ENCODE data around the gene PCYOX1L.

DNA sequence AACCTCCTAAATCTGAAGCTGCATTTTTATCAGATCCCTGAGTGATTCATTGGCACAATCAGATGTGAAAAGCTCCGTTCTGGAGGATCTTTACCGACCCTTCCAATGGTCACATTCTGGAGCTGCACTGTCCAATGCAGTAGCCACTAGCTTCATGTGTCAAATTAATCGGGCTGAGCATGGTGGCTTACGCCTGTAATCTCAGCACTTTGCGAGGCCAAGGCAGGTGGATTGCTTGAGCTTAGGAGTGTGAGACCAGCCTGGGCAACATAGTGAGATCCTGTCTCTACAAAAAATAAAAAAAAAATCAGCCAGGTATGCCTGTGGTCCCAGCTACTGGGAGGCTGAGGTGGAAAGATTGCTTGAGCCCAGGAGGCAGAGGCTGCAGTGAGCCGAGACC, 17.6 kb downstream of the PCYOX1L start:
- TF ChIP-seq PHF21A (IDR thresholded peaks at IDR 0.05; ENCODE audit: borderline replicate concordance, low read depth) (no peak), JUN (IDR thresholded peaks at IDR 0.05; ENCODE audit: borderline replicate concordance, low read depth, low read length) (no peak), JUN (CRISPR knock-in tag; IDR thresholded peaks at IDR 0.05; ENCODE audit: borderline replicate concordance) (no peak), ARID2 (IDR thresholded peaks at IDR 0.05) (no peak), ZBTB1 (CRISPR knock-in tag; IDR thresholded peaks at IDR 0.05; ENCODE audit: borderline replicate concordance, low read depth) (no peak), PCBP1 (IDR thresholded peaks at IDR 0.05; ENCODE audit: low read depth, low read length, poor library complexity, severe bottlenecking) (no peak)
- TF ChIP-seq, protein P1, sequence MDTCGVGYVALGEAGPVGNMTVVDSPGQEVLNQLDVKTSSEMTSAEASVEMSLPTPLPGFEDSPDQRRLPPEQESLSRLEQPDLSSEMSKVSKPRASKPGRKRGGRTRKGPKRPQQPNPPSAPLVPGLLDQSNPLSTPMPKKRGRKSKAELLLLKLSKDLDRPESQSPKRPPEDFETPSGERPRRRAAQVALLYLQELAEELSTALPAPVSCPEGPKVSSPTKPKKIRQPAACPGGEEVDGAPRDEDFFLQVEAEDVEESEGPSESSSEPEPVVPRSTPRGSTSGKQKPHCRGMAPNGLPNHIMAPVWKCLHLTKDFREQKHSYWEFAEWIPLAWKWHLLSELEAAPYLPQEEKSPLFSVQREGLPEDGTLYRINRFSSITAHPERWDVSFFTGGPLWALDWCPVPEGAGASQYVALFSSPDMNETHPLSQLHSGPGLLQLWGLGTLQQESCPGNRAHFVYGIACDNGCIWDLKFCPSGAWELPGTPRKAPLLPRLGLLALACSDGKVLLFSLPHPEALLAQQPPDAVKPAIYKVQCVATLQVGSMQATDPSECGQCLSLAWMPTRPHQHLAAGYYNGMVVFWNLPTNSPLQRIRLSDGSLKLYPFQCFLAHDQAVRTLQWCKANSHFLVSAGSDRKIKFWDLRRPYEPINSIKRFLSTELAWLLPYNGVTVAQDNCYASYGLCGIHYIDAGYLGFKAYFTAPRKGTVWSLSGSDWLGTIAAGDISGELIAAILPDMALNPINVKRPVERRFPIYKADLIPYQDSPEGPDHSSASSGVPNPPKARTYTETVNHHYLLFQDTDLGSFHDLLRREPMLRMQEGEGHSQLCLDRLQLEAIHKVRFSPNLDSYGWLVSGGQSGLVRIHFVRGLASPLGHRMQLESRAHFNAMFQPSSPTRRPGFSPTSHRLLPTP (IDR thresholded peaks at IDR 0.05; ENCODE audit: borderline replicate concordance, extremely low read depth, insufficient read length) = no peak
- TF ChIP-seq, protein P2, sequence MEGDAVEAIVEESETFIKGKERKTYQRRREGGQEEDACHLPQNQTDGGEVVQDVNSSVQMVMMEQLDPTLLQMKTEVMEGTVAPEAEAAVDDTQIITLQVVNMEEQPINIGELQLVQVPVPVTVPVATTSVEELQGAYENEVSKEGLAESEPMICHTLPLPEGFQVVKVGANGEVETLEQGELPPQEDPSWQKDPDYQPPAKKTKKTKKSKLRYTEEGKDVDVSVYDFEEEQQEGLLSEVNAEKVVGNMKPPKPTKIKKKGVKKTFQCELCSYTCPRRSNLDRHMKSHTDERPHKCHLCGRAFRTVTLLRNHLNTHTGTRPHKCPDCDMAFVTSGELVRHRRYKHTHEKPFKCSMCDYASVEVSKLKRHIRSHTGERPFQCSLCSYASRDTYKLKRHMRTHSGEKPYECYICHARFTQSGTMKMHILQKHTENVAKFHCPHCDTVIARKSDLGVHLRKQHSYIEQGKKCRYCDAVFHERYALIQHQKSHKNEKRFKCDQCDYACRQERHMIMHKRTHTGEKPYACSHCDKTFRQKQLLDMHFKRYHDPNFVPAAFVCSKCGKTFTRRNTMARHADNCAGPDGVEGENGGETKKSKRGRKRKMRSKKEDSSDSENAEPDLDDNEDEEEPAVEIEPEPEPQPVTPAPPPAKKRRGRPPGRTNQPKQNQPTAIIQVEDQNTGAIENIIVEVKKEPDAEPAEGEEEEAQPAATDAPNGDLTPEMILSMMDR (IDR thresholded peaks at IDR 0.05 in 2 of 3, conservative IDR thresholded peaks at IDR 0.05 in 1 of 3; ENCODE audit: insufficient read depth in 2 of 3, low read depth in 1 of 3, low read length in 3 of 3) = no peak
- TF ChIP-seq, protein P3, sequence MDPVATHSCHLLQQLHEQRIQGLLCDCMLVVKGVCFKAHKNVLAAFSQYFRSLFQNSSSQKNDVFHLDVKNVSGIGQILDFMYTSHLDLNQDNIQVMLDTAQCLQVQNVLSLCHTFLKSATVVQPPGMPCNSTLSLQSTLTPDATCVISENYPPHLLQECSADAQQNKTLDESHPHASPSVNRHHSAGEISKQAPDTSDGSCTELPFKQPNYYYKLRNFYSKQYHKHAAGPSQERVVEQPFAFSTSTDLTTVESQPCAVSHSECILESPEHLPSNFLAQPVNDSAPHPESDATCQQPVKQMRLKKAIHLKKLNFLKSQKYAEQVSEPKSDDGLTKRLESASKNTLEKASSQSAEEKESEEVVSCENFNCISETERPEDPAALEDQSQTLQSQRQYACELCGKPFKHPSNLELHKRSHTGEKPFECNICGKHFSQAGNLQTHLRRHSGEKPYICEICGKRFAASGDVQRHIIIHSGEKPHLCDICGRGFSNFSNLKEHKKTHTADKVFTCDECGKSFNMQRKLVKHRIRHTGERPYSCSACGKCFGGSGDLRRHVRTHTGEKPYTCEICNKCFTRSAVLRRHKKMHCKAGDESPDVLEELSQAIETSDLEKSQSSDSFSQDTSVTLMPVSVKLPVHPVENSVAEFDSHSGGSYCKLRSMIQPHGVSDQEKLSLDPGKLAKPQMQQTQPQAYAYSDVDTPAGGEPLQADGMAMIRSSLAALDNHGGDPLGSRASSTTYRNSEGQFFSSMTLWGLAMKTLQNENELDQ (CRISPR knock-in tag; IDR thresholded peaks at IDR 0.05; ENCODE audit: borderline replicate concordance) = no peak
- TF ChIP-seq, protein P4, sequence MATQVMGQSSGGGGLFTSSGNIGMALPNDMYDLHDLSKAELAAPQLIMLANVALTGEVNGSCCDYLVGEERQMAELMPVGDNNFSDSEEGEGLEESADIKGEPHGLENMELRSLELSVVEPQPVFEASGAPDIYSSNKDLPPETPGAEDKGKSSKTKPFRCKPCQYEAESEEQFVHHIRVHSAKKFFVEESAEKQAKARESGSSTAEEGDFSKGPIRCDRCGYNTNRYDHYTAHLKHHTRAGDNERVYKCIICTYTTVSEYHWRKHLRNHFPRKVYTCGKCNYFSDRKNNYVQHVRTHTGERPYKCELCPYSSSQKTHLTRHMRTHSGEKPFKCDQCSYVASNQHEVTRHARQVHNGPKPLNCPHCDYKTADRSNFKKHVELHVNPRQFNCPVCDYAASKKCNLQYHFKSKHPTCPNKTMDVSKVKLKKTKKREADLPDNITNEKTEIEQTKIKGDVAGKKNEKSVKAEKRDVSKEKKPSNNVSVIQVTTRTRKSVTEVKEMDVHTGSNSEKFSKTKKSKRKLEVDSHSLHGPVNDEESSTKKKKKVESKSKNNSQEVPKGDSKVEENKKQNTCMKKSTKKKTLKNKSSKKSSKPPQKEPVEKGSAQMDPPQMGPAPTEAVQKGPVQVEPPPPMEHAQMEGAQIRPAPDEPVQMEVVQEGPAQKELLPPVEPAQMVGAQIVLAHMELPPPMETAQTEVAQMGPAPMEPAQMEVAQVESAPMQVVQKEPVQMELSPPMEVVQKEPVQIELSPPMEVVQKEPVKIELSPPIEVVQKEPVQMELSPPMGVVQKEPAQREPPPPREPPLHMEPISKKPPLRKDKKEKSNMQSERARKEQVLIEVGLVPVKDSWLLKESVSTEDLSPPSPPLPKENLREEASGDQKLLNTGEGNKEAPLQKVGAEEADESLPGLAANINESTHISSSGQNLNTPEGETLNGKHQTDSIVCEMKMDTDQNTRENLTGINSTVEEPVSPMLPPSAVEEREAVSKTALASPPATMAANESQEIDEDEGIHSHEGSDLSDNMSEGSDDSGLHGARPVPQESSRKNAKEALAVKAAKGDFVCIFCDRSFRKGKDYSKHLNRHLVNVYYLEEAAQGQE (IDR thresholded peaks at IDR 0.05; ENCODE audit: borderline replicate concordance) = no peak
- TF ChIP-seq, protein P4 (CRISPR knock-in tag; IDR thresholded peaks at IDR 0.05; ENCODE audit: low read depth) = no peak

All from K562 (cell line).